NCI-H2171 treated with DMSO at 0.1 percent for 48 hours (cell line): Measurements from ENCODE around the gene UCK1.

Experiments used
- DNase-seq: peaks from one replicate; lab custom pipeline; 2025; lab: John Stamatoyannopoulos, UW

The UCK1 gene

DNA sequence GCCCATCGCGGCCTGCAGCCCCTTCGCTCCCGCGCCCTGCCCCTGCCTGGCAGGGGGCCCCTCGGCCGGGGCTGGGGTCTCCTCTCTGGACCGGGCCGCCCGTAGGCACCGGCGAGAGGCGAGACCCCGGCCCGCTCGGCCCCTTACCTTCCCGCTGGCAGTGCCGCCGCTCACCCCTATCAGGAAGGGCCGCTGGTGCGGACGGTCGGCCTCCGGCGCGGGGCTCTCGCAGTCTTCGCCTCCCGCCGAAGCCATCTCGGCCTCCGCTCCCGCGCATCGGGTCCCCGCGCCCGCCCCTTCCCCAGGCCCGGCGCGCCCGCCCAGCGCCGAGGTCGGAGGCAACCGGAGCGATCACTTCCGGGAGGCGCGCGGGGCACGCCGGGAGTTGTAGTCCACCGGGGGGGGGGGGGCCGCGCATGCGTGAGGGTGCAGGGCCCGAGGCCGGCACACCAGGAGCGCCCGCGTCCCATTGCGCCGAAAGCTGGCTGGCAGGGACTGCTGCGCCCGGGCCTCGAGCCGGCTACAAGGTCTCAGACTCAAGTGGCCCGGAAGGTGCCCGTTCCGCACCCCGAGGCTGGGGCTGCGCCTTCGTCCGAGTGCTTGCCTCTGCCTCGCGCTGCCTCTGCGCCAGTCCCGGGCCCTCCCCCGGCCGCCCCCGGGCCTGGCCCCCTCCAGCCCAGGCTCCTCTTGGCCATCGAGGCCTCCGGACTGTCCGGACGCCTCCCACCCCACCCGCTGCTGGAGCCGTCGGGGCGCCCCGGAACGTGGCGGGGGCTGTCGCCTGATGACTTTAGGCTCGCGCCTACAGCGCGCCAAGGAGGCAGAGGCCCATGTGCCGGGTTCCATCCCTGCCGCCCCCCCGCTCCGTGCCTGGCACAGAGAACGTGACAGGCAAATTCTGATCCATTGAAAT lies at the start of gene UCK1:
UCK1 (minus strand) TSS at position 344 of the 913 bp plus-strand sequence; CDS start at position 255, 89 bp downstream.
- peak; percentile 87 for DNase-seq

DNA sequence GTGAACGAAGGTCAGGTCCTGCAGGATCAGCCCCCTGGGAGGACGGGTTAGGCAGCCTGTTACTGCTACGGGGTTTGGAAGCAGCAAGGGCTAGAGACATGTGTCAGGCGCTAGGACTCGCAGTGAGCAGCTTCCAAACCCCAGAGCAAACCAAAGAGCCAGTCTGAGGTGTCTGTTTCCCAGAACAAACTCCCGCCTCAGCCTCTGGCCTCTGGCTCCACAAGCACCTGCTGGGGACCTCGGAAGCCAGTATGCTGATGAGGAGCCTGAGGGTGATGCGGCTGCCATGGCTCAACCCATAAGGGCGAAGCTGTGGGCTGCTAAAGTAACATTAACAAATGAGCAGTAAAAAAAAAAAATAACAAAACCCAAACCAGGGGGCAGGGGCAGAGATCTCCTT lies 49.3 kb upstream of the UCK1 start:
- no peak for DNase-seq

DNA sequence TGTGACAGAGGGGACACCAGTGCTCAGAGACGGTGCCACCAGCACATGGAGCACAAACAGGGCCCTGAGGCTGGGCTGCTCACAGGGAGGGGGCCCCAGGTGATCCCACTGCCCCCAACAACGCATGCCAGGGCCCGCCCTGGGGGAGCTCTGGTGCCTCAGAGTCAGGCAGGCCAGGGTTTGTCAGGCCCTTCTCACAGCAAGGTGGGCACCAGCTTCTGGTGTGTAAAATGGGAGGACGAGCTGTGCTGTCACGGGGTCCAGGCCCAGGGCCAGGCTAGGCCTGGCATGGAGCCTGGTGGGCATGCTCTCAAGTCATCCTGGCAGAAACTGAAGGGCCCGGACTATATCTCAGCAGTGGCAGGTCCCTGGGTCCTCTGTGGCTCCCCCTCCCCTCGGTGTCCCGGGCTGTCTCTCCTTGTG lies 48.7 kb upstream of the UCK1 start:
- no peak for DNase-seq

DNA sequence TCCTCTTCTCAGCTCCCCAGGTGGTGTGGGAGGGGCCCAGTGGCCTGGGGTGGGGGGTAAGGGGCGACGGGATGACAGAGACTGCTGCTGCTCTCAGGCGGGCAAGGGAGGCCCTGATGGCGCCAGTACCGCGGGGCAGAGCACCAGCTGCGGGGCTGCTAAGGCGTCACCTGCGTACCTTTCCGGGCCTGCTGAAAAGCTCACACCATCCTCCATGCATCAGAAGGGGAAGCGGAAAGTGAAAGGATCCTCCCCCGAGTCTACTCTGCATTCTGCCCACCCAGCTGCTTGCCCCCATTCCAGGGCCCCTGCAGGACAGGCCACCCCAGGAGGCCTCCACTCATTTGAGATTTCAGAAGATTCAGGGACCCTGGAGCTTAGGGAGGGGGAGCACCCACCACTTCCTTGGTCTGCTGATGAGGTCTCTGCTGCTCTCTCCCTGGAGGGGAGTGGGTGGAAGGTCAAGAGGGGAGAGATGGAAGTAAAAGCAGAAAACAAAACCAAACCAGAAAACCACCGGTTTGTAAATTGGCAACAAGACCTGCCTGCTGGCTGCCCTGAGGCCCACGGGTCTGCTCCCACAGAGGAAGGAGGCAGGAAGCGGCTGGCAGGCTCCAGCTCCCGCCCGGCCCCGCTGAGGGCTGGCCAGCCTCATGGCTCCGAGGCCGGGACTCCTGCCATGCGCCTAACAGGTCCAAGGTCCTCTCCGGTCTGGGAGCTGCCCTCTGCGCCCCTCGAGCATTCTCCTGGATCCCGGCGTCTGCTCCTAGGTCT lies 47.9 kb upstream of the UCK1 start:
- DNase-seq = no peak

DNA sequence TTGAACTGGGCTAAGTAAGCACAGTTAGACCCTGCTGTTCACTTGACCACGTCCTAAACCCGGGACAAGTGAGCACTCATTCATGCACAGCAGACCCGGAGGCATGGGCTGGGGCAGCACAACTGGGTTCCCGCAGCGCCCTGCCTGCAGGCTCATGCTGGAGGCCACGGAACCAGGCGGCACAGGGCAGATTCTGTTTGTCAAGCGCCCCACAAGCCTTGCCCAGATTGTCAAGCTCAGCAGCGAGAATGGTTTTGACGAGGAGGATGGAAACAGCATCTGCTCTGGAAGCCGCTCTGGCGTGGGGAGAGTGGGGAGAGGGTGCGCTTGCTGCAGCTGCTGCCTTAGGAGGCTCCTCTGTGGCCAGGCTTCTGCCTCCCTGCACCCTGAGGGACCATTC lies 47.0 kb upstream of the UCK1 start:
- peak; percentile 76 for DNase-seq

DNA sequence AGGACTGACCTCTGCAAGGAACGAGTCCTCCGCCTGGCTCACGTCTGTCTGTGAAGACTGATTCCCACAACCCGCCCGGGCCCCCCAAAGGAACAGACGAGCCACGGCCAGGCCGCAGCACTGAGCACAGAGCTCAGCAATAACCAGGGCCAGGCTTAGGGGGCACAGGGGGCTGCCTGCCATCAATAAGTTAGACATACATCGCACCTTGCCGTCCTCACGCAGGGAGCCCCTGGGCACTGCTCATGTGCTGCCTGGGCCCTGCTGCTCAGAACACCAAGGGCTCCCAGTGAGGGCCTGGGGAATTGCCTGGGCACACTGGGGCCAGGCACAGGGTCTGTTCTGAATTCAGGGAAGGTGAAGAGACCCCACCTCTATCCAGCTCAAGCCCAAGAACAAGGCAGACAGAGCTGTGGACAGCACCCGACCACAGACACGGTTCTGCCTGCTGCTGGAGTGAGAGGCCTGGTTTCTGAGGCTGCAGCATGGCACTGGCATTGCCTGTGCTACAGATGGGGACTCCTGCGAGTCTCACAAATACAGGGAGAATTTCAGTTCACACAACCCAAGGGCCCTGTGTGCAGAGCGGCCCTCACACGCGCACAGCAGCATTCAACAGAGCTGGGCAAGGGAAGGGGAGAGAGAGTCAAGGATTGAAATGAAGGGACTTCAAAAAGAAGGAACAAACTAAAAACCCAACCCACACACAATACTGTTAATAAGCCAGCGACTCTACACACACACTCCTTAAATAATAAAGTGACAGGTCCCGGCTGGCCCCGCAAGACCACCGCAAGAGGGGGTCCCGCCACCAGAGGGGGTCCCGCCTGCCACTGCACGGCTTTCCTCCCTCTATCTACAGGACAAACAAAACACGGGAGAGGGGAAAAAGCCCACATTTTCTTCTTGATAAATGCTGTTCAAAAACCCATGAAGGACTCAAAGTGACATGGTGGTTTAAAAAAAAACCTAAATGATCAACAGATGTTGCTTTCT lies 46.2 kb upstream of the UCK1 start:
- DNase-seq = no peak

DNA sequence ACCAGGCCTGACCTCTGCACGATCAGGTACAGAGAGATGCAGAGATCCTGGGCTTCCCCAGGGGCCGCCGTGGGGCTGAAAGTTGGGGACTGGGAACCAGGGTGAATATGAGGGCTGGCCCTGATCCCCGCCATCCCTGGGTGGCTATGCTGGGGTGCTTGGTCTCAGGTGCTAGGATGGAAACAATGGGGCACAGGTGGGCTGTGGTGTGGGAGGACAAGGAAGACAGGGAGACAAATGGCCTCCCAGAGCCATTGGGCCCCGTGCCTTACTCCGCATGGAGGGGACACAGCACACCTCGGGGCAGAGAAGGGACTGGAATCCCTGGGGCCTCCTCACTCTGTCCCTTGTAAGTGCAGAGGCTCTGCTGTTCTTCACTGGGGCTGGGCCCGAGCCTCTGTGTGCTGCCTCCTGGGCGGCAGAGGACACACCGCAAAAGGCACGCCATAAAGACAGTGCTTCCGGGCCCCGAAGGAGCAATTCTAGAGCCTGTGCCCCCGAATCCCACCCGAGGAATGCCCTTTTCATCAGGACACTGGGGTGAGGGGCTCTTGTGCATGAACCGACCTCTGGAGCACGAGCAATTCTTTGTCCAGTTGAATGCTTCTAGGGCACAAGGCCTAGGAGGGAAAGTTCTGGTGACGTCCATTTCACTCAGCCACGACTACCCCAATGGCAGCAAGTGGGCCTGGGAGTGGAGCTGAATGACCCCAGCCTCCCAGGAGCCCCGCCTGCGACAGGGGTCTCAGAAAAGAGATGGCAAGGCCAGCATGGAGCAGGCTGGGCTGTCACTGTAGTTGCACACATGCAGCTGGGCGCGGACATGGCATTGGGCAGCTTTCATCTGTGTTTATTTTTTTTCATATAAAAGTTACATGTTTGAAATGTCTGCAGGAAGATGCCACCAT lies 45.1 kb upstream of the UCK1 start:
- DNase-seq = no peak

- DNase-seq = no peak
These were observed 43.9 kb upstream of the UCK1 start for GRCh38 chr9:131574730-131575640.

- no peak for DNase-seq
These were observed 36.8 kb upstream of the UCK1 start for GRCh38 chr9:131567910-131568309.

DNA sequence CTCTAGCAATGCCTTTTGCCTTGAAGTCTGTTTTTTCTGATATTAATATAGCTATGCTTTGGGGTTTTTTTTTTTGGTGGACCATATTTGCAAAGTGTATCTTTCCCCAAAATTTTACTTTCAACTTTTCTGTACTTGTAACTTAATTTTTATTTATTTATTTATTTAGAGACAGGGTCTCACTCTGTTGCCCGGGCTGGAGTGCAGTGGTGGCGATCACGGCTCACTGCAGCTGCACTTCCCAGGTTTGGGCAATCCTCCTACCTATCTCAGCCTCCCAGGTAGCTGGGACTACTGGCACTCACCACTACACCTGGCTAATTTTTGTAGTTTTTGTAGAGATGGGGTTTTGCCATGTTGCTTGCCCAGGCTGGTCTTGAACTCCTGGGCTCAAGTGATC lies 35.1 kb upstream of the UCK1 start:
- no peak for DNase-seq

- no peak for DNase-seq
These were observed 34.3 kb upstream of the UCK1 start for GRCh38 chr9:131565369-131565768.

- DNase-seq = no peak
These were observed 31.2 kb upstream of the UCK1 start for GRCh38 chr9:131562032-131562959.

- DNase-seq = no peak
These were observed 28.4 kb upstream of the UCK1 start for GRCh38 chr9:131559421-131560000.

- DNase-seq = no peak
These were observed 26.9 kb upstream of the UCK1 start for GRCh38 chr9:131557855-131558548.

- no peak for DNase-seq
These were observed 25.0 kb upstream of the UCK1 start for GRCh38 chr9:131555841-131556673.

GRCh38 chr9:131554843-131555351 lies 23.8 kb upstream of the UCK1 start:
- no peak for DNase-seq
